DND-41 (cell line): ENCODE data around the gene GORASP2.

Experiments used
- EZH2 ChIP-seq: IDR thresholded peaks from 3 replicates; pipeline ENCODE4 v1.6.1; 2012; ENCODE audit warnings: borderline replicate concordance, low read depth, mild to moderate bottlenecking, moderate library complexity, low read length, inconsistent platforms; ENCODE audit not compliant: severe bottlenecking
- TF ChIP-seq, protein P1 (sequence below): IDR thresholded peaks from 2 replicates; pipeline ENCODE4 v1.5.1; 2012; ENCODE audit warnings: borderline replicate concordance, low read length, moderate library complexity, mild to moderate bottlenecking; ENCODE audit not compliant: poor library complexity, severe bottlenecking; ENCODE audit errors: extremely low read depth

DNA sequence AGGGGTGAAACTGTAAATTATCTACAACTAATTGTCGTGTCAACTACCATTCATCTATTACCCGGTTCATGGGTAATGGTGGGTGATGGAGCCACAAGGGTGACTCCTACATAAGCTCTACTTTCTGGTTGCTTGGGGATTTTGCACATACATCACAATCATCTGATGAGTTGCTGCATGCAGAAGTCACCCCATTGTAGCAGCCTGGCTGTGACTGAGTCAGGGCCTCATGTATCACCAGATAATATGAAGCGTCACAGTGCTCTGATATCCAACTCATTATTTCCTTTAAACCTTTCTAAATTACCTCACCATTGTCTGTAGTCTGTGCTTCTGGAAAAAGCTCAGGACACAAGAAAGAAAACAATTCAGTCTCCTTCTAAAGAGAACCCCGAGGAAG is 32.4 kb upstream of the GORASP2 start:
- TF ChIP-seq, protein P1, sequence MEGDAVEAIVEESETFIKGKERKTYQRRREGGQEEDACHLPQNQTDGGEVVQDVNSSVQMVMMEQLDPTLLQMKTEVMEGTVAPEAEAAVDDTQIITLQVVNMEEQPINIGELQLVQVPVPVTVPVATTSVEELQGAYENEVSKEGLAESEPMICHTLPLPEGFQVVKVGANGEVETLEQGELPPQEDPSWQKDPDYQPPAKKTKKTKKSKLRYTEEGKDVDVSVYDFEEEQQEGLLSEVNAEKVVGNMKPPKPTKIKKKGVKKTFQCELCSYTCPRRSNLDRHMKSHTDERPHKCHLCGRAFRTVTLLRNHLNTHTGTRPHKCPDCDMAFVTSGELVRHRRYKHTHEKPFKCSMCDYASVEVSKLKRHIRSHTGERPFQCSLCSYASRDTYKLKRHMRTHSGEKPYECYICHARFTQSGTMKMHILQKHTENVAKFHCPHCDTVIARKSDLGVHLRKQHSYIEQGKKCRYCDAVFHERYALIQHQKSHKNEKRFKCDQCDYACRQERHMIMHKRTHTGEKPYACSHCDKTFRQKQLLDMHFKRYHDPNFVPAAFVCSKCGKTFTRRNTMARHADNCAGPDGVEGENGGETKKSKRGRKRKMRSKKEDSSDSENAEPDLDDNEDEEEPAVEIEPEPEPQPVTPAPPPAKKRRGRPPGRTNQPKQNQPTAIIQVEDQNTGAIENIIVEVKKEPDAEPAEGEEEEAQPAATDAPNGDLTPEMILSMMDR: no peak
- no peak for TF ChIP-seq EZH2
